H1 (cell line): ENCODE results near the gene YARS2. TPM values are rescaled to one million over a fixed set of nuclear protein-coding genes. Genes with fewer than 3 reads are reported as not detected.

Experiments
- CTCF ChIA-PET: fragments of 300-600 bp; sonication (Branson Sonifier 250); formaldehyde crosslinking; loops from one replicate; lab custom pipeline; 2021; ENCODE audit not compliant: partially characterized antibody; lab: Charles Lee
- POLR2A ChIA-PET: fragments of 300-600 bp; sonication (Branson Sonifier 250); formaldehyde crosslinking; loops from one replicate; lab custom pipeline; 2021; ENCODE audit warnings: inconsistent platforms; ENCODE audit not compliant: partially characterized antibody; lab: Charles Lee
- DNase-seq, 2 experiments: peaks; one replicate each; pipeline versions ENCODE4 v3.0.0 to v3.0.0-alpha.2; 2010 to 2022; ENCODE audit warnings: low spot score in 2 of 2, low read depth in 1 of 2, mixed read lengths in 1 of 2
- FAIRE-seq: peaks from 2 replicates; lab custom pipeline; 2011; peaks lifted over from hg19 to GRCh38; lab: Jason Lieb, UNC
- H2AFZ ChIP-seq: 2 replicates; pipeline ENCODE4 v1.8.1; 2012; ENCODE audit warnings: low read length, inconsistent platforms
- H2AK5ac ChIP-seq: 2 replicates; pipeline ENCODE4 v1.6.1; 2013; ENCODE audit warnings: low read depth, low read length
- H2BK120ac ChIP-seq: replicated peaks from 2 replicates; pipeline ENCODE3; 2013; ENCODE audit warnings: low read depth, low read length, inconsistent platforms
- H2BK12ac ChIP-seq: 2 replicates; pipeline ENCODE4 v1.6.1; 2013; ENCODE audit warnings: low read depth, low read length
- H2BK15ac ChIP-seq: 2 replicates; pipeline ENCODE4 v1.6.1; 2013; ENCODE audit warnings: low read length
- H2BK20ac ChIP-seq: 2 replicates; pipeline ENCODE4 v1.6.1; 2013; ENCODE audit warnings: low read length
- H2BK5ac ChIP-seq: 2 replicates; pipeline ENCODE4 v1.6.1; 2013; ENCODE audit warnings: low read depth, low read length
- H3K14ac ChIP-seq: 2 replicates; pipeline ENCODE4 v1.6.1; 2013; ENCODE audit warnings: inconsistent platforms; ENCODE audit not compliant: insufficient read length
- H3K18ac ChIP-seq: 2 replicates; pipeline ENCODE4 v1.6.1; 2013; ENCODE audit warnings: low read length; ENCODE audit errors: extremely low read depth
- H3K23ac ChIP-seq: 2 replicates; pipeline ENCODE4 v1.6.1; 2013; ENCODE audit warnings: inconsistent platforms; ENCODE audit not compliant: insufficient read length
- H3K23me2 ChIP-seq: 2 replicates; pipeline ENCODE4 v1.6.1; 2013; ENCODE audit warnings: low read depth, low read length
- H3K27ac ChIP-seq: 2 replicates; pipeline ENCODE4 v1.6.1; 2011; ENCODE audit warnings: low read depth, low read length, inconsistent platforms
- H3K27me3 ChIP-seq, 4 experiments: replicated peaks in 1 of 4; 1 replicate in 1 of 4; 2 replicates in 3 of 4; pipeline versions ENCODE4 v1.6.1 to v1.8.1; 2011 to 2013; ENCODE audit warnings: low read length in 3 of 4, mild to moderate bottlenecking in 3 of 4, inconsistent platforms in 2 of 4, mixed read lengths in 2 of 4, moderate library complexity in 1 of 4; ENCODE audit not compliant: control insufficient read depth in 3 of 4, insufficient read depth in 3 of 4; ENCODE audit errors: extremely low read depth in 1 of 4
- H3K36me3 ChIP-seq, 4 experiments: 2 replicates each; pipeline versions ENCODE4 v1.6.1 to v1.8.1; 2011 to 2013; ENCODE audit warnings: mild to moderate bottlenecking in 4 of 4, low read length in 3 of 4, moderate library complexity in 2 of 4, control low read depth in 1 of 4, inconsistent platforms in 1 of 4; ENCODE audit not compliant: insufficient read depth in 4 of 4, control insufficient read depth in 2 of 4
- H3K4ac ChIP-seq: replicated peaks from 2 replicates; pipeline ENCODE3; 2013; ENCODE audit warnings: low read length, low read depth, mixed read lengths, inconsistent platforms; ENCODE audit not compliant: insufficient read length
- H3K4me1 ChIP-seq, 4 experiments: replicated peaks in 1 of 4; 1 replicate in 1 of 4; 2 replicates in 3 of 4; pipeline versions ENCODE4 v1.6.1 to v1.8.1; 2011 to 2013; ENCODE audit warnings: low read length in 3 of 4, inconsistent platforms in 2 of 4, mixed read lengths in 1 of 4; ENCODE audit not compliant: insufficient read depth in 4 of 4, control insufficient read depth in 3 of 4
- H3K4me2 ChIP-seq, 2 experiments: 2 replicates each; pipeline versions ENCODE4 v1.6.1 to v1.8.1; 2011 to 2013; ENCODE audit warnings: low read depth in 2 of 2, low read length in 2 of 2, control low read depth in 1 of 2, inconsistent platforms in 1 of 2, mild to moderate bottlenecking in 1 of 2; ENCODE audit not compliant: insufficient read depth in 1 of 2
- H3K4me3 ChIP-seq, 4 experiments: fragments of 200-600, 300-600 bp in 1 of 4; sonication (generic), shearing (Covaris generic), sonication (Bioruptor Twin) in 1 of 4; 2 replicates each; pipeline versions ENCODE4 v1.5.1 to v1.8.1; 2011 to 2016; ENCODE audit warnings: low read length in 4 of 4, low read depth in 3 of 4, control low read depth in 2 of 4, inconsistent platforms in 2 of 4, mild to moderate bottlenecking in 2 of 4, mixed read lengths in 1 of 4, moderate library complexity in 1 of 4; ENCODE audit not compliant: insufficient read depth in 2 of 4; ENCODE audit errors: extremely low read depth in 1 of 4
- H3K56ac ChIP-seq: replicated peaks from 2 replicates; pipeline ENCODE3; 2013; ENCODE audit warnings: low read depth, mild to moderate bottlenecking, mixed read lengths, low read length, inconsistent platforms; ENCODE audit not compliant: insufficient read length
- H3K79me1 ChIP-seq: 2 replicates; pipeline ENCODE4 v1.6.1; 2013; ENCODE audit warnings: low read depth, low read length, control low read depth
- H3K79me2 ChIP-seq, 2 experiments: 2 replicates each; pipeline versions ENCODE4 v1.6.1 to v1.8.1; 2012 to 2013; ENCODE audit warnings: low read length in 2 of 2, mild to moderate bottlenecking in 2 of 2, inconsistent platforms in 1 of 2; ENCODE audit not compliant: insufficient read depth in 2 of 2, control insufficient read depth in 1 of 2
- H3K9ac ChIP-seq, 4 experiments: replicated peaks in 1 of 4; 1 replicate in 1 of 4; 2 replicates in 3 of 4; pipeline versions ENCODE4 v1.6.1 to v1.8.1; 2011 to 2013; ENCODE audit warnings: low read depth in 3 of 4, low read length in 3 of 4, control low read depth in 2 of 4, mild to moderate bottlenecking in 2 of 4, moderate library complexity in 2 of 4, inconsistent platforms in 1 of 4; ENCODE audit errors: extremely low read depth in 1 of 4
- H3K9me3 ChIP-seq, 2 experiments: 2 replicates each; pipeline versions ENCODE4 v1.6.1 to v1.8.1; 2012 to 2013; ENCODE audit warnings: mild to moderate bottlenecking in 2 of 2, moderate library complexity in 2 of 2, control low read depth in 1 of 2, inconsistent platforms in 1 of 2, low read depth in 1 of 2, low read length in 1 of 2, mixed read lengths in 1 of 2; ENCODE audit not compliant: insufficient read depth in 2 of 2
- H4K20me1 ChIP-seq, 2 experiments: replicated peaks in 1 of 2; 2 replicates each; pipeline versions ENCODE3 to v1.8.1; 2011 to 2013; ENCODE audit warnings: inconsistent platforms in 2 of 2, low read length in 2 of 2, mild to moderate bottlenecking in 1 of 2; ENCODE audit not compliant: insufficient read depth in 2 of 2, control insufficient read depth in 1 of 2
- H4K5ac ChIP-seq: 2 replicates; pipeline ENCODE4 v1.6.1; 2013; ENCODE audit warnings: low read length, low read depth, mixed read lengths, inconsistent platforms; ENCODE audit not compliant: insufficient read length
- H4K8ac ChIP-seq: 2 replicates; pipeline ENCODE4 v1.8.0; 2013; ENCODE audit warnings: mild to moderate bottlenecking, moderate library complexity, low read length, inconsistent platforms; ENCODE audit not compliant: insufficient read depth; ENCODE audit errors: extremely low read depth
- H4K91ac ChIP-seq: replicated peaks from 2 replicates; pipeline ENCODE3; 2013; ENCODE audit warnings: low read length, mixed read lengths, inconsistent platforms; ENCODE audit not compliant: insufficient read length
- BACH1 ChIP-seq: IDR thresholded peaks from 2 replicates; pipeline ENCODE4 v1.6.1; 2012; ENCODE audit warnings: low read length, improper control_type of control experiment
- GTF2F1 ChIP-seq: IDR thresholded peaks from 2 replicates; pipeline ENCODE4 v1.6.1; 2012; ENCODE audit warnings: low read depth, low read length, improper control_type of control experiment, borderline replicate concordance
- SIX5 ChIP-seq: IDR thresholded peaks from 2 replicates; pipeline ENCODE4 v1.6.1; 2011; ENCODE audit warnings: mild to moderate bottlenecking, low read depth, low read length
- WGBS, 2 experiments: shearing (Covaris generic) in 1 of 2; methylation state at CpG; one replicate each; pipeline versions ENCODE4 v1.1.6 to v1.1.7; 2013 to 2015; ENCODE audit warnings: low lambda C conversion rate in 2 of 2, mixed read lengths in 2 of 2, inconsistent platforms in 1 of 2, low coverage in 1 of 2, missing lambda C conversion rate in 1 of 2; ENCODE audit not compliant: insufficient replicate concordance in 2 of 2, insufficient coverage in 1 of 2, insufficient read length in 1 of 2; ENCODE audit errors: extremely low coverage in 1 of 2, missing lambda C conversion rate in 1 of 2; 5-methylcytosine and 5-hydroxymethylcytosine counted together
- polyA plus RNA-seq, 7 experiments: library from polyadenylated mRNA; depleted of rRNA in 3 of 7; stranded (reverse) in 5 of 7; unstranded in 2 of 7; fragments of >200 nt in 5 of 7; fragments of 200-250 nt in 2 of 7; gene quantifications; 1 replicate in 5 of 7; 2 replicates in 1 of 7; 4 replicates in 1 of 7; pipeline versions ENCODE4 v1.2.1 to v1.2.3, GENCODE V29; 2011 to 2013; ENCODE audit warnings: missing spikeins in 2 of 7, mixed read lengths in 2 of 7
- total RNA-seq: library from RNA; stranded (reverse); fragmentation: NEBNext Ultra II Directional; extraction: Animal tissue kit (Norgen Biotek cat#: 25700); gene quantifications from 2 replicates; pipeline ENCODE4 v1.2.1, GENCODE V29; 2021
- TF ChIP-seq, protein P1 (sequence below): IDR thresholded peaks from 2 replicates; pipeline ENCODE4 v1.6.1; 2011; ENCODE audit warnings: low read length, improper control_type of control experiment

Gene YARS2
- total and polyA plus RNA-seq, 2 of the 8 experiments (the other 6 are each of a cell fraction or from before 2014, with no cell fraction given) = 29.9 to 41.4 TPM

DNA sequence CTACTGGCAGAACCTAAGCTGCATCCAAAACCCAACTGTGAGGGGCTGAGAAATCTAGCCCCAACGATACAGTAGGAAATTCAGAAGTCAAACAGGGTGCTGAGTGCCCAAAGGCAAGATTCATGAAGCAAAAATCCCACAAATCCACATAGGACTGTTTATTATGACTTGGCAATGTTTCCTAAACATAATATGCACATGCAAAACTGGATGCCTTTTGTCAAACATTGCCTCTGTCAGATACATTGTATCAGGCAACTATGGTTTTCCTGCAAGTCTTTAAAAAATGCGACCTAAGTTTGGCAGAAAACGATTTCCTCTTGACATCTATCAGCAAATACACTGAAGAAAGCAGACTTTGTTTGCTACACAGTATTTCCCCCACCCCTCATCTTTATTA is 27.3 kb upstream of the YARS2 start:
- H3K27ac ChIP-seq = no peak overlapping the region
- H3K4me2 ChIP-seq = no peak overlapping the region
- no peak overlapping the region for H2AFZ ChIP-seq
- no peaks in the 10 kb centered on the region for H4K20me1 ChIP-seq
- H3K4me1 ChIP-seq = no peaks in the 10 kb centered on the region
- H4K91ac ChIP-seq = no peak overlapping the region
- TF ChIP-seq, protein P1, sequence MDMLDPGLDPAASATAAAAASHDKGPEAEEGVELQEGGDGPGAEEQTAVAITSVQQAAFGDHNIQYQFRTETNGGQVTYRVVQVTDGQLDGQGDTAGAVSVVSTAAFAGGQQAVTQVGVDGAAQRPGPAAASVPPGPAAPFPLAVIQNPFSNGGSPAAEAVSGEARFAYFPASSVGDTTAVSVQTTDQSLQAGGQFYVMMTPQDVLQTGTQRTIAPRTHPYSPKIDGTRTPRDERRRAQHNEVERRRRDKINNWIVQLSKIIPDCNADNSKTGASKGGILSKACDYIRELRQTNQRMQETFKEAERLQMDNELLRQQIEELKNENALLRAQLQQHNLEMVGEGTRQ = no peak
- no peak for TF ChIP-seq SIX5
- no peak for TF ChIP-seq GTF2F1
- TF ChIP-seq BACH1 = no peak
- POLR2A ChIA-PET = interaction anchor here (0.6 kb wide), 1 partner anchor 88 kb away, joined by 3 read pairs; no protein-coding TSS in a partner anchor
- no peak overlapping the region for H3K23ac ChIP-seq
- no peaks in the 10 kb centered on the region for H3K79me2 ChIP-seq
- H2BK20ac ChIP-seq = no peak overlapping the region
- H3K4ac ChIP-seq = no peak overlapping the region
- H3K9me3 ChIP-seq = no peaks in the 10 kb centered on the region
- no peak overlapping the region for H2BK12ac ChIP-seq
- CTCF ChIA-PET = no interaction called here
- H2BK120ac ChIP-seq = no peak overlapping the region
- no peak for FAIRE-seq
- no peak overlapping the region for H3K9ac ChIP-seq
- H4K5ac ChIP-seq = no peak overlapping the region
- no peak overlapping the region for H2BK15ac ChIP-seq
- H3K56ac ChIP-seq = no peak overlapping the region
- no peak overlapping the region for H2BK5ac ChIP-seq
- H3K4me3 ChIP-seq = no peak overlapping the region
- no peaks in the 10 kb centered on the region for H3K79me1 ChIP-seq
- H3K14ac ChIP-seq = no peak overlapping the region
- no peak overlapping the region for H4K8ac ChIP-seq
- DNase-seq = no peak
- H3K27me3 ChIP-seq = no peaks in the 10 kb centered on the region
- no peaks in the 10 kb centered on the region for H3K36me3 ChIP-seq
- no peak overlapping the region for H3K18ac ChIP-seq
- no peaks in the 10 kb centered on the region for H3K23me2 ChIP-seq
- WGBS, 2 experiments = 94% methylated on average over 3 of the region's 3 CpGs; no CpG with 5 or more reads in 1 of the 2 experiments
- no peak overlapping the region for H2AK5ac ChIP-seq
